Endometrium (tissue), 2 donors: ENCODE measurements around the gene HDAC4.

Experiments used
- FAIRE-seq: peaks from 2 replicates; lab custom pipeline; 2012; peaks lifted over from hg19 to GRCh38; lab: Jason Lieb, UNC
- donor health status: control.
- donor health status: control.

HDAC4 gene

DNA sequence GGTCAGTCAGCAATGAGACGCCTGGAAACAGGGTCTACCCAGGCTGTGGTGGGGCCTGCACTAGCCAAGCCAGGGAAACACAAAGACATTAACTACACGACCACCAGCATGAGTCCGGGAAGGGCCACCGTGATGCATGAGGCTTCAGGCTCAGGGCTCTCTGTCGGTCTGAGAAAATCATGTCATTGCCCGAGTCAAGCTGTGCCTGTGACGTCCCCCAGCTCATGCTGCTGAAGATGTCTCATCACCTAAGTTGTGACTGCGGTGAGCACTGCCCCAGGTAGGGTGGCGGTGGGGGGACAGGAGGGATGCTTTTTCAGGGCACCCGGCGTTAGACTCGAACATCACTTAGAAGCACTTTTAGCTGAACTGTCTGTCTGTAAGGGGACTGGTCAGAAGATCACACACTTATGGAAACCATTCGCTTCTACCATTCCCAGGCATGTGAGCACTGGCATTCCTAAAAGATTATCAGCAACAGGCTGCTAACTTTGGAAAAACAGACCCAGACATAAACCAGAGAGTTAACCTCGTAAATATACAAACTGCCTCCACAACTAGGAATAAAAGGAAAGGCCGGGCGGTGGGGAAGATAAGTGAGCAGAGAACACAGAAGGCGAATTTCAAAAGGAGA is 234.5 kb downstream of the HDAC4 start:
- no peak for FAIRE-seq

DNA sequence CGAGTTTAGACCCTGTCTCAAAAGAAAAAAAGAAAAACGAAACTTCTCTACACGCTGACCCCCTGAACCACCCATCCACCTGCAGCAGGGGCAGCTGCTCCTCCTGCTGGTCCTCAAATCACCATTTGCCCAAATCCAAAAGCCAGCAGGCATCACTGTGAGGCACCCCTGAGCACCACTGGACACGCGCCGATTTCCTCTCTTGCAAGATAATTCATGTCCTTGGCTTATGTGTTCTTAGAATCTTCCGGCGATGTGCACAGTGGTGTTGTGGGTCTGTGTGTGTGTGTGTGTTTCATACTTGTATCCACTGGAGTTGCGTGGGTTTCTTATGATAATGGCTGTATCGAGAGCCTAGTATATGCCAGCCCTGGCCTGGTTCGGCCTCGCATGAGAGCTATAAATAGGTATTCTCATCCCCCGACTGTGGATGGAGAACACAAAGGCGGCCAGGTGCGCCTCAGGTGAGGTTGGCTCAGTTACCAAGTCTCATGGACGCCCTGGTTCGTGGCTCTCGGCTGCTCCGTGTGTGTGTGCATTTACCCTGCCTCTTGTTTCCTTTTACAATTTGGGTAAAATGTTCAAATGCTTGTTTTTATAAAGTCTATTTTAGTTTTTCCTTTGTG is 235.5 kb downstream of the HDAC4 start:
- FAIRE-seq = no peak

DNA sequence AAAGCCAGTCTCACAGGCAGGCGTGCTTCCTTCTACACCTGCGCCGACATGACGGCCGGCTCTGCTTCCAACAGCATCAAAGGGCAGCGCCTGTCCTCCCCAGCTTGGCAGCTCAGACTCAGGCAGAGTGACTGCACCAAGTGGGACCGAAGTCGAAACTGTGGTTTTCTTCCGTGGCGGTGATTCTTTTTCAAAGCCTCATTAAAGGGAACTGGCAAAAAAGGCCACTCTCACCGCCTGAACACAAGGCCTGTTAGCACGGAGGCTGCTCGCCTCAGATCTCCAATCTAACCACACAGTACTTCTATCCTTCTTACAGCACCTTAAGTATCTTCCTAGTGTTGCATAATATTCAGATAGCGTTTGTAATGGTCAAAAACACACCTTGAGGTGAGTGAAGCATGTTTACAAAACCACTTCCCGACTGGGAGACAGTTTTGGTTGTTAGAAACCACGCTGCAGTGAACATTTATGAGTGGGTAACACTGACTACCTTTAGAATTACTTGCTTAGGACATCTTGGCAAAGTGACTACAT is 236.4 kb downstream of the HDAC4 start:
- FAIRE-seq = no peak

DNA sequence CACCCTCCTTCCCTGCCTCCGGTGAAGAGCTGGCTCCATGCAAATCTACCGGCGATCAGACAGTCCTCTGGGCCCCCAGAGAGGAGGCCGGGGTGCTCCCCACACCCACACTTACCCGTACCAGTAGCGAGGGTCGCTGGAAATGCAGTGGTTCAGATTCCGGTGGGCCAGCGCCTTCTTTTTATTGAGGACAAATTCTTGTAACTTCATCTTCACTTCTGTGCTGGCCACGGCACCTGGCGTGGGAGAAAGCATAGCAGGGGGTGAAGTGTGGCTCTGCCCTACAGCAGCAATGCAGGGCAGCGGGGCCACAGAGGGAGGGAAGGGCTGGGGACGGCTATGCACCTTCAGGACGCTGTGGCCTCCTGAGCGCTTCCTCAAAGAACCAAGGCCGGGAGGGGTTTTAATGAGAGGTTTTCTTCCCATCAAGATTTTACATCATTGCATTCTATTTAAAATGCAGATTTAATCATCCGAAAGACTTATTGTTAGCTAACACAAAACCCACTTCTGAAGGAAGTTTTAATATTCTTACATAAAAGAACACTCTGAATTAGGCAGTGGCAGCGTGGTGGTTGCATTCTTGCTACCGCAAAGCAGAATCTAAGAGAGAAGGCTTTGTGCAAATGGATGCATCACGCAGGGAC is 237.0 kb downstream of the HDAC4 start:
- FAIRE-seq = no peak

DNA sequence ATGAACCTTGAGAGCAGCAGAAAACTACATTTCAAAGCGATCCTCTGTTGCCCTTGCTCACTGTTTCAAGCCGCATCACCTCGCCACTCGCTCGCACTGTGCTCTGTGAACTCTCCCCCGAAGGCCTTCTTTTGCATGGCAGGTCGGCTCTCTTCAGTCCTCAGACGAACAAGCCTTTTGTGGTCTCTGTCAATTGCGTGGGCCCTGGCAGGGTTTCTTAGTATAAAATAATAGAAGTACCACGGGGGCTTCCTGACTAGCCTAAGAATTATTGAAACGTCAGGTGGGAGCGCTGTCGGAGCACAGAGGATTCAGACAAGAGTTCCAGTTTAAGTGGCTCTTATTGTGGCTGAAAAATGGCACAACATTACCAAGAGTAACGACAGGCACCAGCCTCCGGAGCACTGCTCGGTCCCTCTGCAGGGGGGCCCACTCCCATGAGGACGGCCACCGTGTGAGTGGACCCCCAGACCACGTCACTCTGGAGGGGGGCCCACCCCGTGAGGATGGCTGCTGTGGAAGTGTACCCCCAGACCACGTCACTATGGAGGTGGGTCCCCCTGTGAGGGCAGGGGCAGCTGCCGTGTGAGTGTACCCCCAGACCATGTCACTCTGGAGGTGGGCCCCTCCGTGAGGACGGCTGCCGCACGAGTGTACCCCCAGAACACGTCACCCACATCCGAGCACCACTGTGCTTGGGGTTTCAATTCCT is 237.7 kb downstream of the HDAC4 start:
- no peak for FAIRE-seq

DNA sequence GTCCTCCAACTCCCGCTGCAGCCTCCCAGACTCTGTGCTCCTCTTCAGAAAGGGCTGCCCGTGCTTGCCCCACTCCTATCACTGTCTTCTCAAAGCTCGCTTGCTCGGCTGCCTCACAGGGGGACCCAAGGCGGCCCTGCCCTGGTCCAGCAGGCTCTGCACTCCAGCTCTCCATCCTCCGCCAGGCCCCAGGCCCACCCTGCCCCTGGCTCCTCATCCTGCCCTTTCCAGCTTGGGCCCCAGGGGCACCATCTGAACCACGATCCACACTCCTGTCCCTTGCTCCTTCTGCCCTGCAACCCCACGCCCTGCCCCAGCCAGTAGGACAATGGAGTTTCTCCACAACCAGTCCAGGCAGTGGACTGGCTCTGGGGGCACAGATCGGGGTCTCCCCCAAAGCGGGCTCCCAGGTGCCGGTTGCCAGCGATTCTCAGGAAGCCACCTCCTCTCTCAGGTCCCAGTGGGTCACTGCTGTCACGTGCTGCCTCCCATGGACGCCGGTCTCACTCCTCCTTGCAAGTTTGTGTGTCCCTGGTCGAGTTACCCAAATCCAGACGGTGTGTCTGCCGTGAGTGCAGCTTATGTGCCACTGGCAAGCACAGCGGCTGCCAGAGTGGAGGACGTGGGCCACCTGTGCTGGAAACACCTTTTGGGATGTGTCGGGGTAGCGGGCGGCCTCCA is 238.5 kb downstream of the HDAC4 start:
- FAIRE-seq = no peak

DNA sequence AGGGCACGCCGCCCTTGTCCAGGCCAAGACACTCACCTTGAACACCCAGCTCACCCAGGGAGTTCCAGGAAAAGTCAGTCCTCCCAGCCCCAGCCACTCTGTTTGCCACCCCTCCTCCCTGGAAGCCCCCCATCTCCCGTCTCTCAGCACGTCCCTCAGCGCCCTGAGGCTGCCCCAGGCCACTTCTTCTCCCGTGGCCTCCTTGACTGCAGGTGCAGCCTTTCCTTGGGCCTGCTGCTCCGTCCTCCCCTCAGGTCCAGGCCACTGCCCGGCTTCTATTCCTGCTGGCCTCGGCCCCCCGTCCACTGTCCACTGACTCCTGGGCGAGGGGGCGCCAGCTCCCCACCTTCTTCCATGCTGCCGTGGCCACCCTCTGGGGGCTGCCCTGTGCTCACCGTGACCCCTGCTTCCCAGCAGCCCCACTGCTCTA is 239.1 kb downstream of the HDAC4 start:
- FAIRE-seq = no peak

DNA sequence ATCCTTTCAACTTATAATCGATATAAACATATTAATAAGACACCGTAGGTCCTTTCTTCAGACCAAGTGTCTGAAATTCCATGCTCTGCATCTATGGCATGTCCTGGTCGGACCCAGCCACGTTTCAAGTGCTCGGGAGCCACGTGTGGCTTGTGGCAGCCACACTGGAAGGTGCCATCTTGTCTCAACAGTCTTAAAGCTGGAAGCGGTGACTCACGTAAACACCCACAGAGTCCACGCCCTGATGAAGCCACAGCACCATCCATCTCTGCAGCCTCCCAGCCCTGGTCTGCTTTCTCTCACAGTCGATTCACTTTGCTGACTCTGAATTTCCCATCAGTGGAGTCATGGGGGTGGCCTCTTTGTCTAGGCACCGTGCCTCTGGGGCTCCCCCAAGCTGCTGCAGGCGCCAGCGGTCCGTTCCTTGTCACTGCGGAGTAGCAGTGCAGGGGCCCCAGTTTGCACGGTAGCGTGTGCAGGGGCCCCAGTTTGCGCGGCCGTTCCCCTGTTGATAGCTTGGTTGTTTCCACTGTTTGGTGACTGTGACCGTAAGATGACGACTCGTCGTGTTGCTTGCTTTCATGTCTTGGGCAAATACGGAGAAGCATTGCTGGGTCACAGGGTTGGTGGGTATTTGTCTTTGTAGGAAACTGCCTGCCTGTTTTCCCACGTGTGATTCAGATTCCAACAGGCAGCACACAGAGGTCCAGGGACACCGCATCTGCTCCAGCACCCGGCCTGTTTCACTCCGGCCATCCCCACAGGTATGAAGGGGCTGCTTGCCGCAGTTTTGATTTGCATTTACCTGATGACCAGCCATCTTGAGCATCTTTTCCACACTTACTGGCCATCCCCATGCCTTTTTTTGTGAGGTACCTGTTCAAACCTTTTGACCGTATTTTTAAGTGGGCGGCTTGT is 240.3 kb downstream of the HDAC4 start:
- FAIRE-seq = no peak

DNA sequence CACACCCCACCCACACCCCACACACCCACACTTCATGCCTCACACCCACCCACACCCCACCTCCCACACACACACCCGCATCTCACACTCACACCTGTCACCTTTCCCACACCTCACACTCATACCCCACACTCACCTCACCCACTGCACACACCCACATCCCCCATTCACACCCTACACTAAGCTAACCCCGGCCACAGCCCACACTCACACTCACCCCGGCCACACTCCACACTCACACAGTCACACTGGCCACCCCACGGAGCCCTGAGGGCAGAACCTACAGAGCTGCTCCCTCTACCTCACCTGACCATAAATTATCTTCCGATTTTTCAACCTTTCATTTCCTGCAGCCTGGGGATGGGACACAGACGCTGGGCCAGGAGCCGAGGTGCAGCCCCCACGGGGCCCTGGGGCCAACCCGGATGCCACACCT is 241.3 kb downstream of the HDAC4 start:
- no peak for FAIRE-seq

DNA sequence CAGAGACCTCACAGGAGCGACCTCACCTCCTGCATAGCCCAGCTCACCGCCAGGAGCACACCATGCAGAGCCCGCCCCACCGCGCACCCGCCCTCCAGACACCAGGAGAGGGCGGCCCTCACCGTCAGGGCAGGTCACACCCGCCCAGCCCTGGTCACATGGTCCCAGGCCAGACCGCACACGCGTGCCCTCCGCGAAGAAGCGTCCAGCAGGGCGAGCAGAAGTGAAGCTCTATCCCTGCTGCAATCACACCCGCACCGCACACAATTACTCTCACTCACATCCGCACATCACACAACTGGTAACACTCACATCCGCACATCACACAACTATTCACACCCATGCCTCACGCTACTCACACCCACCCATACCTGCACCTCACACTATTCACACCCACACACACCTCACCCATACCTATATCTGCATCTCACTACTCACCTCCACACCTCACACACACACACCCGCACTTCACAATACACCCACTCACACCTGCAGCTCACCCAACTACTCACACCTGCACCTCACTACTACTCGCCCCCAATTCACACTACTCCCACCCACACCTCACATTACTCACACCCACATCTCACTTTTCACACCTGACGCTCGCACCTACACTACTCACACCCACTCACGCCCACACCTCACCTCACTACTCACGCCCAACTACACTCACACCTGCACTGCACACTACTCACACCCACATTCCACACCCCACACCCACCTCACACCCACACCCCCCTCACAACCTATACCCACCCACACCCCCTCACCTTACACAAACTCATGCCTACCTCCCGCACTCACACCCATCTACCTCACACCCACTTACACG is 242.0 kb downstream of the HDAC4 start:
- no peak for FAIRE-seq

DNA sequence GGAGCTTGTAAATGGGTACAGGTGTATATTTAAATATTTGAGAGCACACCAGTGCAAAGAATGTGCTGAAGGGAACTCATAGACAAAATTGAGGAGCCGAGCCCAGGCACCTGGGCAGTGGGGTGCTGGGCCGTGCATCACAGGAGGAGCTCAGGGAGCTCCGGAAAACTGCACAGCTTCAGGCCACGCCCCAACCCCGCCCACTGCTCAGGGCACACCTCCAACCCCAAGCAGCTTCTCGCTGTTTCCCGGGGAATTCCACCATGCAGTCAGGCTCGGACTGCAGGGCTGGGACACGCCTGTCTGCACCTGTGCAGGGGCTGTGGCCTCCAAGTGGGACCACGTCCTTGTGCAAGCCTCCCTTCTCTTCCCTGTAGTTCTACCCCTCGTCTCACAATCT is 243.0 kb downstream of the HDAC4 start:
- no peak for FAIRE-seq

DNA sequence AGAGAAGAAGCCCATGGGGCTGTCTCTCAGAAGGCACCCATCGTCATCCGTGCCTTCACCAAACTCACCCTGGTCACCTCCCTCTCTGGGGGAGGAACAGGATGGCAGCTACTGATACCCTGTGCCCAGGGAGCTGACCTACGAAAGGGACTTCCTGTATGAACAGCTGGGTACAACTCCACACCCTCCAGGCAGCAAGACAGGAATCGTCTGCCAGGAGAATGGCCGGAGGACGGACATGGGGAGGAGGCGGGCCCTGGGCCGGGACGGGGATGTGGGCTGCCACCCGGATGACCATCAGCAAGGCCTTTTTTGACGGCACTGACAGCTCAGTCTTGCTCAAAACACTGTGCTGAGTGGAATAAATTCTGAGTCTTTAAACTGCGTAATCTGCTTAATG is 243.6 kb downstream of the HDAC4 start:
- FAIRE-seq = no peak

DNA sequence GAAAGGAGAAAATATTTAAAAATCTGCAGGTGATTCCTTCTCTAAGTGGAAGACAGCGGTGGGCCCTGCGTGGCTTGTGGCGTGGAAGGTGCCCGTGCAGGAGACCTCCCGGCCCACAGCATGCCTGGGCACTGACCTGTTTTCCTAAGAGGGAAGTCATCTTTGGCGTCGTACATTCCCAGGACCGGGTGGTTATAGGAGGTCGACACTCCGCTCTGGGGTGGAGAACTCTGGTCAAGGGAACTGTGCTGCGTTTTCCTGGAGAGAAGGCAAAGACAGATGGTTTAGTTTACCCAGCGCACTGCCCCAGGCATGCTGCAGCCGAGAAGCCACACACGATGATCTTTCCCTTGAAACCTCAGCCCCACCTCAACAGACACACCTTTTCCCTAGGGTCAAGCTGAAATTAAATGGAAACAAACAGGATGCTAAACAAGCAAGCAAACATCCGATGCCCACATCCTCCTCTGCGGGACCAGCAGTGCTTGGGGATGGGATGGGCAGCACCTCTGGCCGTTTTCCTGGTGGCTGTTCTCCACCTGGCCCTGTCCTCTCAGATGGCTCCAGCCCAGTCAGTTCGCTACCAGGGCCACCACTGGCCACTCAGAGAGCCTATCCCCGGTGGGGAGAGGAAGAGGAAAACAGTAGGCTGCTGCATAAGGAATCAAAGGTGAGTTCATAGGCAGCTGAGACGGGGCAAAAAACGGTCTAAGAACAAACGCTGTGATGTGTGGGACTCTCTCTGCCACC is 244.1 kb downstream of the HDAC4 start:
- FAIRE-seq = no peak

DNA sequence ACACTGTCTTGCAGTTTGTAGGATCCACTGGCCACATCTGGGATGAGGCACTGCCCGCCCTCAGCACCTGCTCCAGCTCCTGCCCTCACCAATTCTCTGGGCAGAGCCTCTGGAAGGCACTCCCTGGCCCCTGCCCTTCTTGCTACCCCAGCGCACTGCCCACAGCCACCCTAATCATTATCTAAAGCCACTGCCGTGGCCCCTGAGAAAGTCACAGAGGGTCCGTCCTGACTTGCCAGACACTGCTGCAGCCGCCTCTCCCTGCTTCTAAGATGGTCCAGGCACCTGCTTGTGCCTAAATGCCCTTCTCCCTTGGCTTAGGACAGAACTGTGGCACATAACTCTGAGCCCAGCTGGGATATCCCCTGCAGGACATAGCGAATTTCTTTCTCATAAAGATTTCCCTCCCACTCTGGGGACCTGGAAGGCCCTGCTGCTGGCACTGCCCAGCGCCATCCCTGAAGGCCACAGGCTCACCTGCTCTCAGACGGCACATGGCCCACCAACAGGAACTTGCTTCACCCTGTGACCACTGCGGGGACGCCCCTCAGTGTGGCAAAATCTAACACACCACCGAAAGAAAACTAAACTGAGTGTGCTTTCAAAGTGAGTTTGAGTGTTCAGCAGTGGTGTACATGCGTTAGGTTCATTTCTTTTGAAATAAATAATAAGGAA is 244.9 kb downstream of the HDAC4 start:
- no peak for FAIRE-seq

DNA sequence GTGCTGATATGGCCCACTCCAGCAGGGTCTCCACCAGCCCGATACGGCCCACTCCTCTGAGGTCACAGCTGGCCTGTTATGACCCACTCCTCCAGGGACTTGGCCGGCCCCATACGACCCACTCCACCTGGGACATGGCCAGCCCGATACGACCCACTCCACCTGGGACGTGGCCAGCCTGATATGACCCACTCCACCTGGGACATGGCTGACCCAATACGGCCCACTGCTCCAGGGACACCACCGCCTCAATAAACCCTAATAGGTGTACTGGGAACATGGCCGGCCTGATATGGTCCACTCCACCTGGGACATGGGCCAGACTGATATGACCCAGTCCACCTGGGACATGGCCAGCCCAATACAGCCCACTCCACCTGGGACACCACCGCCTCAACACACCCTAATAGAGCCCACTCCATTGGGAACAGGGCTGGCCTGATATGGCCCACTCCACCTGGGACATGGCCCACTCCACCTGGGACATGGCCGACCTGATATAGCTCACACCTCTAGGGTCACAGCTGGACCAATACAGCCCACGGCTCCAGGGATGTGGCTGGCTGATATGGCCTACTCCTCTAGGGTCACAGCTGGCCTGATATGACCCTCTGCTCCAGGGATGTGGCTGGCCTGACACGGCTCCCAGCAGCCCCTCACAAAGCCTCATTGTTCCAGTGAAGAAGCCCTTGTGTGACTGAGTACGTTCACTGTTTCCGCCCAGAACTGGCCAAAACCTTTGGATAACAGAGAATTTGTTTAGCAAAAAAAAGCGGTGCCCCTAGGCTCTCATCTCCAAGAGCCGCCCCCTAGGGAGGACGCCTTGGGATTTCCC is 245.6 kb downstream of the HDAC4 start:
- FAIRE-seq = no peak

DNA sequence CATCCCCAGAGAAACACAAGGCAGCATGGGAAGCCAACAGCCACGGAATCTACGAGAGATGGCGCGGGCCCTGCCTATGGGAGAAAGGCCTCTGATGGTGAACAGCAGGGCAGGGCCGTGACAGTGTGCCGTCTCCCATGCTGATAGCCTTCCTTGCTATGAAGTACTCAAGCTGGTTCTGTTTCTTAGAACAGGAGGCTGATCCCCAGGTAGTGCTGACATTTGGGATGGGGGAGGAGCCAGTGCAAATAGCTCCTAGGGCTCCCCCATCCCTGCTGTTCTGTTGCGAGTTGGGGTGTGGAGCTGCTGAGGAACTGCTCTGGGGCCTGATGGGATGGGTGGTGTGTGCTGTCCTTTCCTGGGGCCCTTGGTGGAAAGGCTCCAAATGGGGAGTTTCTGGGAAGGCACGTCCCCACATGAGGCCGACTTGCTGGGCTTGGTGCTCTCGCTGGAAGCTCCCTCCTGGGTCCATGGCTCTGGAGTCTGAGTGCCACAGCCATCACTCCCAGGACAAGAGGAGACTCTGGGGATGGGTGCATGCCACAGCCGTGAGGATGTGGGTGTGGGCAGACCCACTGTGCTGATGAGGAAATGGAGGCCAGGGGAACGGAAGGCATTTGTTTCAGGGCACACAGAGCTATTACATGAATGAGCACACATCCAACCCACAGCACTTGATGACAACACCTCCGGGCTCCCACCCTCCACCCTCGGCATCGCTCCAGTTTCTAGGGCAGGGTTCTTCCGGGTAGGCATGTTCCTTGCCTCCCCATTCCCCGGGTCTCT is 246.8 kb downstream of the HDAC4 start:
- no peak for FAIRE-seq

DNA sequence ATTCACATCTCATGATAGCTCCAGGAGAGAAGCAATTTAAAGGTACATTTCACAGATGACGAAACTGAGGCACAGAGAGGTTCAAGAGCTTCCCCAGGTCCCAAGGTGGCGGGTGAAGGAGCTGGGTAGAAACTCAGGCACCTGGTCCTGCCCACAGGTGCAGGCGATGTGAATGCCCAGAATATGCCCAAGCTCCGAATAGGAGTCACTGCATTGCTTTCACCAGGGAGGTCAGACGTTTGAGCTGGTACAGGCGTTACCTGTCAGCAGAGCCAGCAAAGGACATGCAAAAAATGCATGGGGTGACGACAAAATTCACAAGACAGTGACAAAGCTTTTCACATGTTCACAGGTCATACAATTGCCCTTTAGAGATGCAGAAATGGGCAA is 247.9 kb downstream of the HDAC4 start:
- FAIRE-seq = no peak
